AG10803 (cell line): Measurements from ENCODE around the gene PLXNA4.
A peak's percentile ranks its signal among the peaks of the same experiment; 100 is the strongest.

Experiments used
- DNase-seq: peaks from one replicate; pipeline ENCODE4 v3.0.0; 2010; ENCODE audit warnings: low read depth
- H3K4me3 ChIP-seq: 2 replicates; pipeline ENCODE4 v1.5.1; 2011; ENCODE audit warnings: mild to moderate bottlenecking, low read length, control low read depth
- TF ChIP-seq, protein P1 (sequence below): conservative IDR thresholded peaks from 2 replicates; pipeline ENCODE4 v1.5.1; 2011; ENCODE audit warnings: mild to moderate bottlenecking, low read length, control low read depth, inconsistent platforms

PLXNA4 gene

DNA sequence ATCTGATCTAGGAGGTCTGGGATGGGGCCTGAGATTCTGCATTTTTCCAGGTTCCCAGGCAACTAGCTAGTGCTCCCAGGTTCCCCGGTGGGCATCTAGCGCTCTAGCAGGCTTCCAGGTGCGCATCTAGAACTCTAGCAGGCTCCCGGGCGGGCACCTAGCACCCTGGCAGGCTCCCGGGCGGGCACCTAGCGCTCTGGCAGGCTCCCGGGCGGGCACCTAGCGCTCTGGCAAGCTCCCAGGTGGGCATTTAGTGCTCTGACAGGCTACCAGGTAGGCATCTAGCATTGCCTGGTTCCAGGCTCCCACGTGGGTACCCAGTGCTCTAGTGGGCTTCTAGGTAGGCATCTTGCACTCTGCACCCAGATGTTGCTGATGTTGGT, 414.7 kb downstream of the PLXNA4 start:
- no peak overlapping the region for H3K4me3 ChIP-seq
- DNase-seq: no peak
- TF ChIP-seq, protein P1, sequence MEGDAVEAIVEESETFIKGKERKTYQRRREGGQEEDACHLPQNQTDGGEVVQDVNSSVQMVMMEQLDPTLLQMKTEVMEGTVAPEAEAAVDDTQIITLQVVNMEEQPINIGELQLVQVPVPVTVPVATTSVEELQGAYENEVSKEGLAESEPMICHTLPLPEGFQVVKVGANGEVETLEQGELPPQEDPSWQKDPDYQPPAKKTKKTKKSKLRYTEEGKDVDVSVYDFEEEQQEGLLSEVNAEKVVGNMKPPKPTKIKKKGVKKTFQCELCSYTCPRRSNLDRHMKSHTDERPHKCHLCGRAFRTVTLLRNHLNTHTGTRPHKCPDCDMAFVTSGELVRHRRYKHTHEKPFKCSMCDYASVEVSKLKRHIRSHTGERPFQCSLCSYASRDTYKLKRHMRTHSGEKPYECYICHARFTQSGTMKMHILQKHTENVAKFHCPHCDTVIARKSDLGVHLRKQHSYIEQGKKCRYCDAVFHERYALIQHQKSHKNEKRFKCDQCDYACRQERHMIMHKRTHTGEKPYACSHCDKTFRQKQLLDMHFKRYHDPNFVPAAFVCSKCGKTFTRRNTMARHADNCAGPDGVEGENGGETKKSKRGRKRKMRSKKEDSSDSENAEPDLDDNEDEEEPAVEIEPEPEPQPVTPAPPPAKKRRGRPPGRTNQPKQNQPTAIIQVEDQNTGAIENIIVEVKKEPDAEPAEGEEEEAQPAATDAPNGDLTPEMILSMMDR: no peak

DNA sequence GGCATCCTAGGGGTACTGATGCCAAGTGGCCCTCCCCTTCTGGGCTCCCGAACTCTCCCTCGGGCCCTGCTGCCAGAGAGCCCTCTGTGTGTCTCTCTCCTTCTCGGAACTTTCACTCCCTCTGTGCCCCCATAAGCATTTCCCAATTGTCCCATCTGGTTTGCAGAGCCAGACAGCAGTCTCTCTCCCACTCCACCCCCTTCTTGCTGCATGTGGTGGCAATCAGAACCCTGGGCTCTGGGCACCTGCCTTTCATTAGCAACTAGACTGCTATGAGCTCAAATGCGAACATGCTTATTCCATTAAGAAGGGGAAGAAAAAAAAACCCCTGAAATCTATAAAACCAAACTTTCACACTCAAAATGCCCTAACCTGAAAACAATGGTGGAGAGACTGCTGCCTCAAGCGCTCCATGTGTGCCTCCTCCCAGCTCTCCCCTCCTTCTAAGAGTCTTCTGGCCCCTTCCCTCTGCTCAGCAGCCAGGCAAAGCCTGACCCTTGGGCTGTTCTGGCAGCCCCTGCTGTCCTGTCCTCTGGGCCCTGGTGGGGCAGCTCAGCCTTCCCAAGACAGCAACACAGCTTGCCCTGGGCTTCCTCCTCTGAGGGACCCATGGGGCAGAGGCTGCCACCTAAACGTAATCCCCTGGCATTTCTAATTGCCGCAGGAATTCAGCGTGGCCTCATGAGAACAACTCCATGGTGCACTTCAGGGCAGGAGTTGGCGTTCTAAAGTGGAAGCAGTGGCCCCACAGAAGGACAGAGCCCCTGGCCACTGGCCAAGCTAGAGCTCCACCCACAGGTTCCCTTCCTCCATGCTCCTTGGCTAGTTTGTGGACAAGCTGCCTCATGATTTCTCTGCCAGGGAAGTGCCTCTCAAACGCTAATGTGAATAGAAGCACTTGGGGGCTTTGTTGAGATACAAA, 415.4 kb downstream of the PLXNA4 start:
- peak; percentile 85 for DNase-seq
- TF ChIP-seq, protein P1: no peak
- H3K4me3 ChIP-seq: no peak overlapping the region

DNA sequence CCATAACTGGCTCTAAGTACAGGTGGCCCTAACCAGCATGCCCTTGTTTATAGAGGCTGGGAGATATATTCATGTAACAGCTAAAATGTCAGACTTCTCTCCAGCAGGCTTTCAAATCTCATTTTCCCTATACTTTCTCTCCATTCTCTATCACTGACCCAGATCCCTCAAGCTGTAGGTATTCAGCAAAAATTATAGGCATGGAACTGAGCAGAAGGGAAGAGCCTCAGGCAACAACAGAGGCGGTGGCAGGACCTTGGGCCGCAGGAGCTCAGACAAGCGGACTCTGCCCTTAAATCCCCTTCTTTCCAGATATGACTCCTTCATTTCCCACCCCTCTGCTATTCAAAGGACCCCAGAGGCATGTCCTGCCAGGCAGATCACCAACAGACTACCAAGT, 417.4 kb downstream of the PLXNA4 start:
- TF ChIP-seq, protein P1: no peak
- no peak for DNase-seq

DNA sequence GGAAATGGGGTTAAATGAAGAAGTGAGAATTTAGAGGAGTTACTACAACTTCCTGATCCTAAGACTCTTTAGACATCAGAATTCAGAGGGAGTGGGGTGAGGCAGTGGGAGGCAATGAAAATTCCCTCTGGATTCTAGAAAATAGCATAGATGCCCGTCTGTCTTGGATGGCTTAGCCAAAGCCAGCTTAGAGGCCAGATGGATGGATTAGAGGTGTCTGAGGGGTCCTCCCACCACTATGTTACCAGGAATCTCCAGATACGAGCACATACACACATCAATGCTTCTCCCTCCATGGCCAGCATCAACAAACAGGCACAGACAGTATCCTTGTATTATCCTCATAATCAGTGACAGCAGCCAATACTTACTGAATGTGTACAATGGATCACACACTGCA, 418.1 kb downstream of the PLXNA4 start:
- TF ChIP-seq, protein P1: no peak
- DNase-seq: no peak
- H3K4me3 ChIP-seq: no peak overlapping the region

More for the DNA sequence above, 417.4 kb downstream of the PLXNA4 start:
- no peak overlapping the region for H3K4me3 ChIP-seq

DNA sequence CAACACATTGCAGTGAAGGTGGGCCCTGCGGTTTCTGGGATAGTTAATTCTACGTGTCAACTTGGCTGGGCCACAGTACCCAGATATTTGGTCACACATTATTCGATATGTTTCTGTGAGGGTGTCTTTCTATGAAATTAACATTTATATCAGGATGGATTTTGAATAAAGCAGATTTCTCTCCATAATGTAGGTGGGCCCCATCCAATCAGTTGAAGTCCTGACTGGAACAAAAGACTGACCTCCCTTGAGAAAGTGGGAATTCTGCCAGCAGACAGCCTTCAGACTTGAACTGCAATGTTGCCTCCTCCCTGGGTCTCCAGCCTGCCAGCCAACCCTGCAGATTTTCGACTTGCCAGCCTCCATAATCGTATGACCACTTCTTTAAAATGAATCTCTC, 420.6 kb downstream of the PLXNA4 start:
- no peak overlapping the region for H3K4me3 ChIP-seq
- TF ChIP-seq, protein P1: no peak
- DNase-seq: no peak

DNA sequence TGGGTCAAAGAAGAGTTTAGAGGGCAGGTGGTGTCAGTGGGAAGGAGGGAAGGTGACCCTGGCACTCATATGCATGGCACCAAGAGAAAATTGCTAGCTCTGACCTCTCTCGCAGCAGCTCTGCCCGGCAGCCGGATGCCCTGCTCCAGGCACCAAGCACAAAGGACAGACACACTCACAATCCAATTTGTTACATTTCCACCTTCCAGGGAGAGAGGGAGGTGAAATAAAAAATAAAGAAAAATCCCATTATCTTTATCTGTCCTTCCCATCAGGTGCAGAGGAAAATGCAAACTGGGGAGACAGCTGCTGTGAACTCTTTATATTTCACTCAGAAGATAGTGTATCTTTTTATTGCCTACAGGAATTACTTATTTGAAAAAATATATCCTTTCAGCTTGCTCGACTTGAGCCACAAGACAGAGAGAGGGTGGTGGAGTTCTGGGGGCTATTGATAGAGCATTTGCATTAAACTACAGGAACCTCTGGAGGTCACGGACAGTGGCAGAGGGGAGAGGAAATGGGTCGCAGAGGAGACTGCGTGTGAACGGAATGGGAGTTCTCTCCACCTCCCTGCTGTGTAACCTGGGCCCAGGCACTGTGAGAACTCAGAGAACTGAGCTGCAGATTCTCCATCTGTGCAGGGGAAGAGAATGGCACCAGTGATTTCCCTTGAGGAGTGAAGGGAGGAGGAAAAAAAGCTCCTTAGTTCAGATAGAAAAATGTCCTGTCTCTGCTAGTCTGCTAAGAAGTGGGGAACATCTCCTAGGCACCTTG, 421.4 kb downstream of the PLXNA4 start:
- DNase-seq: no peak
- TF ChIP-seq, protein P1: no peak
- H3K4me3 ChIP-seq: no peak overlapping the region
